Measurements from ENCODE around the gene SPOP.
A peak's percentile ranks its signal among the peaks of the same experiment; 100 is the strongest.

Gene SPOP

DNA sequence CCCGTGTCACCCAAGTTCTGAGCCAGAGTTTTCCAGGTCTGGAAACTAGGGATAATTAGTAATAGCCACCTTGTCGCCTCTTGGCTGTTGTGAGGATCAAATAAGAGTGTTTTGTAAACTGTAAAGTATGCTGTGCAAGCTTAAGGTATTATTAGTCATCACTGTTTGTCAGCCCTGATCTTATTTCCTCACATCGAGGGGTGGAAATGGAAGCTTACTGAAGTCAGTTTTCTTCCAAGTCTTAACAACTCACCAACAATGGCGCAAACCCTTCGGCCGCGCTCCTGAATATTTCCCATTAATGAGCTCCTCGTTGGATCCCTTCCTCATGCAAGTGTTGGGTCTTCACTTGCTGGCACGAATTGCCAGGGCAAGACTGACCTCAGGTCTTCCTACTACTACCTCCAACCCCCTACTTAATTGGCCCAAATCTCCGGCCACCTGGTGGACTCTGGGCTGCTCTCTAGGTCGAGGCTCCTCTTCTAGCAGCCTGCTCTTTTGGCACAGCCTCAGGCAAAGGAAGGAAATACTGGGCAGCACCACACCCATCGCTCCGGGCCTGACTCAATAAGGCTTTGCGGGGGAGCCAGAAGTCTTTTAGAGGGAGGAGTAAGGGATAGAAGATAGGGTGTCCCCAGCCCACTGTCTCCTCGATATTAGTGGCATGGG lies 30.8 kb upstream of the SPOP start:
- peaks cover 30% of the 10 kb centered on the region for H3K36me3 ChIP-seq (ENCODE audit: control insufficient read depth, low read depth, low read length)
- H3K9ac ChIP-seq (ENCODE audit: low read length): peak overlapping the region; percentile 96
- peaks cover 5% of the 10 kb centered on the region for H3K4me1 ChIP-seq (ENCODE audit: control insufficient read depth, low read depth, low read length)
- no peak overlapping the region for H3K27ac ChIP-seq (ENCODE audit: low read length)
- H3K27me3 ChIP-seq (ENCODE audit: control insufficient read depth, insufficient read depth, low read length): no peaks in the 10 kb centered on the region
- no peak overlapping the region for H3K4me3 ChIP-seq (ENCODE audit: low read length)
- no peaks in the 10 kb centered on the region for H3K9me3 ChIP-seq (ENCODE audit: control insufficient read depth, low read depth, low read length)

DNA sequence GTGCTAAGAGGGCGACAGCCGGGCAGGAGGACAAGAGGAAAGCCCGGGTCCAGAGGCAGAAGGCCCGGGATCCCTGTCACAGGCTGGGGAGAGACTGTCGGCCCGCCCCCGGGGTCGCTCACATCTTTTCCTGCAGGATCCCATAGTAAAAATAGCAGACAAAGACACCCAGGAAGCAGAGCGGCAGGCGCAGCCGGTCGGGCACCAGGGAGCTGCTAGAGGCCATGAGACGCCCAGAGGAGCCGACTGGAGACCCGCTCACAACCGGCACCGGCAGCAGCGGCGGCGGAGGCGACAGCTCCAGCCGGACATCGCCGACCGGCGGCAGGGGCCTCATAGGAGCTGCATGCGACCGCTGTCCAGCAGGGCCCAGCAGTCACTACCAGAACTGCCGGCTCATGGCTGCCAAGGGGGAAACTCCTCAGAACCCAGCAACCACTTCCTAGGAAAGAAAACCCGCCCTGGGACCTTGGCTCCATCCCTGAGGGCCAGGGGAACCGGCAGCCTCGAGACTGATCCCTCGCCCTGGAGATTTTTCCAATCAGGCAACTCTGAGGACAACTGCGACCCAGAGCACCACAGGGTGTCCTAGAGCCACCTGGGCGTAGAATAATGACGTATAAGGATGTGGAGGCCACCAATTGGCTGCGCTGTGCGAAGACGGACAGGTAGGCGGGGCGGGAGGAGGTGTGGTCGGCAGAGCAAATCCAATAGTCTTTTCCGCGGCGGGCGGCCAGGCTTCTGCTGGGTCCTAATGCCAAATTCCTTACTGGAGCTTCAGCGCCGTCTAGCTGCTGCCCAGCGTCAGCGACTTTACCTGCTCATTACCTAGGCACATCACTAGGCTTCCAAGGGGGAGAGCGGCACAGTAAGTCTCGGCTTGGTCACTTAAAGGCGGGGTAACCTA lies 30.0 kb upstream of the SPOP start, which contains the start of gene SLC35B1:
Gene SLC35B1, minus strand, starts transcription at position 357 of the 907 bp plus-strand sequence. Its CDS starts 131 bp downstream, at position 226.
- H3K4me1 ChIP-seq (ENCODE audit: control insufficient read depth, low read depth, low read length): peaks cover 5% of the 10 kb centered on the region
- peak within 1 kb of the TSS; percentile 99 for H3K27ac ChIP-seq (ENCODE audit: low read length)
- H3K36me3 ChIP-seq (ENCODE audit: control insufficient read depth, low read depth, low read length): peaks cover 38% of the 10 kb centered on the region
- H3K9me3 ChIP-seq (ENCODE audit: control insufficient read depth, low read depth, low read length): no peaks in the 10 kb centered on the region
- H3K27me3 ChIP-seq (ENCODE audit: control insufficient read depth, insufficient read depth, low read length): no peaks in the 10 kb centered on the region
- H3K4me3 ChIP-seq (ENCODE audit: low read length): peak within 1 kb of the TSS; percentile 91
- H3K9ac ChIP-seq (ENCODE audit: low read length): peak within 1 kb of the TSS; percentile 96

DNA sequence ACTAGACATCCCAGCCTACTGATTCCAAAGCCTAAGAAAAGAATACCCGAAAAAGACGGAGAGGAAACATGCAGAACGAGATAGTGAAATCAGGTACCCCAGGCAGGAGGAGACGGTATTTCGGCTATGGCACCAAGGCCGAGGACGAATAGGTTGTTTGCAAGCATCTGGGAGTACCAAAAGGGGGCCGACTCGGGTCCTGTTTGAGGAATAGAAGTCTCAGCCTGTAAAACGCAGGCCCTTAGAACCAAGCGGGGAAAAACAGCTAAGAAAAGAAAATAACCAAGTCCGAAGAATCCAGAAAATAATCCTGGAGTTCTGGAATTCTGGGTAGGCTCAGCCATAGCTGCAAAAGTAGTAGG lies 29.3 kb upstream of the SPOP start:
- Histone ChIP-seq H3K27me3 (ENCODE audit: control insufficient read depth, insufficient read depth, low read length) (no peaks in the 10 kb centered on the region), H3K9me3 (ENCODE audit: control insufficient read depth, low read depth, low read length) (no peaks in the 10 kb centered on the region), H3K9ac (ENCODE audit: low read length) (peak overlapping the region; percentile 96), H3K36me3 (ENCODE audit: control insufficient read depth, low read depth, low read length) (peaks cover 38% of the 10 kb centered on the region), H3K27ac (ENCODE audit: low read length) (peak overlapping the region; percentile 99), H3K4me1 (ENCODE audit: control insufficient read depth, low read depth, low read length) (peaks cover 5% of the 10 kb centered on the region), H3K4me3 (ENCODE audit: low read length) (peak overlapping the region; percentile 91)

DNA sequence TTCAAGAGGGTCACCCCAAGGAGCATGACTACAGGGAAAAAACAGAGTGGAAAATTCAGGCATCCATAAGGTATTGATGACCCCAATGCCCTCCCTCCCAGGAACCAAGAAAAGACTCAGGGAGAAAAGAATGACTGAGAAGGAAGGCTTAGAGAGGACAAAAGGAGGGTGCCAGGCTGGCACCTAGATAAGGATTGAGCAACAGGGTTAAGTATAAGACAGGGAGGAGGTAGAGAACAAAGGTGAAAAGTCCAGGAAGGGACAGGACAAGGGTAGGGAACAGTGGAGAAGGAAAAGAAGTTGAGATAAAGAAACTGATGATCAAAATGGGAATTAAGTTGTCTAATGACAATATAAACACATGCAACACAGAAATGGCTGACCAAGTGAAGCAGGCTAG lies 27.4 kb upstream of the SPOP start:
- Histone ChIP-seq H3K27ac (ENCODE audit: low read length) (no peak overlapping the region), H3K36me3 (ENCODE audit: control insufficient read depth, low read depth, low read length) (peaks cover 53% of the 10 kb centered on the region)

DNA sequence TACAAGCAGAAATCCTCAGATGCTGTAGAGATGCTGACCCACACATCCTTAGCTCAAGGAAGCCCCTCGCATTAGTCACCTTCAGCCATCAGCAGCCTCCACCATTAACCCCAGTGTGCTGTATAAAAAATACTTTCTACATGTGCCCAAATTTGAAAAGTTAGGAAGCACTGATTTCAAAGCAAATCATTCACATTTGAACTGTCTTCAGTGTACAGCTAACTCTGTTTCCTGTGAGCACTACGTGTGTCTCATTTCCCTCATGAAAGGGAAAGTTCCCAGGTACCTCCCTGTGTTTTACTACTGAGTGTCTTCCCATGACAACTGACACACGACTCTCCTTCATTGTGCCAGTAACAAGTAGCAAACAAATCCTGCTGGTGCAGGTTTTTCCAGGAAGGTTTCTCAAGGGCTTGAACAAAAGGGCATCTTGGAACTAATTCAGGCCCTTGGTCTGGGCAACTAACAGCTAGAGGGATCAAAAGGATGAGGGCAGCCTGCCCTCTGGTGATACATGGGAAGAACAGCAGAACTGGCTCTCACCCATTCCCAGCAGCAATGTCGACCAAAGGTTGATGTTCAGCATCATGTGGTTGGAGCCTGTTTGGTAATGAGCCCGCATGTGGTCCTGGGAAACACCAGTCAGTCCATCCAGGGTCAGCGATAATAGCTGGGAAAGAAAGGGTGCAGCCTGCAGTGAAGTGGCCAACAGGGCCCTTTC lies 25.8 kb upstream of the SPOP start:
- H3K4me3 ChIP-seq (ENCODE audit: low read length): no peak overlapping the region
- H3K27ac ChIP-seq (ENCODE audit: low read length): no peak overlapping the region
- H3K9me3 ChIP-seq (ENCODE audit: control insufficient read depth, low read depth, low read length): no peaks in the 10 kb centered on the region
- H3K4me1 ChIP-seq (ENCODE audit: control insufficient read depth, low read depth, low read length): peaks cover 5% of the 10 kb centered on the region
- no peak overlapping the region for H3K9ac ChIP-seq (ENCODE audit: low read length)
- no peaks in the 10 kb centered on the region for H3K27me3 ChIP-seq (ENCODE audit: control insufficient read depth, insufficient read depth, low read length)
- peaks cover 55% of the 10 kb centered on the region for H3K36me3 ChIP-seq (ENCODE audit: control insufficient read depth, low read depth, low read length)

More for the DNA sequence above, 27.4 kb upstream of the SPOP start:
- Histone ChIP-seq H3K9me3 (ENCODE audit: control insufficient read depth, low read depth, low read length) (no peaks in the 10 kb centered on the region), H3K27me3 (ENCODE audit: control insufficient read depth, insufficient read depth, low read length) (no peaks in the 10 kb centered on the region), H3K9ac (ENCODE audit: low read length) (no peak overlapping the region), H3K4me3 (ENCODE audit: low read length) (no peak overlapping the region), H3K4me1 (ENCODE audit: control insufficient read depth, low read depth, low read length) (peaks cover 5% of the 10 kb centered on the region)

DNA sequence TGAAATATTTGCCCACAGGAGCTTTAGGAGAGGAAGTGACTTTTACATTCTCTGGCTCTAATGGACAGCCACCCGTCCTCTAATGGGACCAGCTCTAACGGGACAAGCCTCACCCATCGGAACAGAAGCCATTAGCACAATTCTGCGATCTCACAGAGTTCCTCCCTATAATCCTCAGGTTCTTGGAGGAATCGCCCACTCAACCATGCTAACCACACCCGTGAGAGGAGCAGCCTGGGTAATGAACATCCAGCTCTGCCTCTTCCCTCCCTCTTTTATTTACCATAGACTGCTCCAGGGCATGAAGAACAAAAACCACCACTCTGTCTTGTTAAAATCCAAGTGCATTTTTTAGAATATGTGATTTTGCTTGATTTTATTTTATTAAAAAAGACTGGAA lies 23.1 kb upstream of the SPOP start:
- H3K36me3 ChIP-seq (ENCODE audit: control insufficient read depth, low read depth, low read length): peaks cover 55% of the 10 kb centered on the region
- no peak overlapping the region for H3K27ac ChIP-seq (ENCODE audit: low read length)
- no peaks in the 10 kb centered on the region for H3K4me1 ChIP-seq (ENCODE audit: control insufficient read depth, low read depth, low read length)
- no peak overlapping the region for H3K9ac ChIP-seq (ENCODE audit: low read length)
- no peaks in the 10 kb centered on the region for H3K9me3 ChIP-seq (ENCODE audit: control insufficient read depth, low read depth, low read length)
- H3K4me3 ChIP-seq (ENCODE audit: low read length): no peak overlapping the region
- H3K27me3 ChIP-seq (ENCODE audit: control insufficient read depth, insufficient read depth, low read length): no peaks in the 10 kb centered on the region

DNA sequence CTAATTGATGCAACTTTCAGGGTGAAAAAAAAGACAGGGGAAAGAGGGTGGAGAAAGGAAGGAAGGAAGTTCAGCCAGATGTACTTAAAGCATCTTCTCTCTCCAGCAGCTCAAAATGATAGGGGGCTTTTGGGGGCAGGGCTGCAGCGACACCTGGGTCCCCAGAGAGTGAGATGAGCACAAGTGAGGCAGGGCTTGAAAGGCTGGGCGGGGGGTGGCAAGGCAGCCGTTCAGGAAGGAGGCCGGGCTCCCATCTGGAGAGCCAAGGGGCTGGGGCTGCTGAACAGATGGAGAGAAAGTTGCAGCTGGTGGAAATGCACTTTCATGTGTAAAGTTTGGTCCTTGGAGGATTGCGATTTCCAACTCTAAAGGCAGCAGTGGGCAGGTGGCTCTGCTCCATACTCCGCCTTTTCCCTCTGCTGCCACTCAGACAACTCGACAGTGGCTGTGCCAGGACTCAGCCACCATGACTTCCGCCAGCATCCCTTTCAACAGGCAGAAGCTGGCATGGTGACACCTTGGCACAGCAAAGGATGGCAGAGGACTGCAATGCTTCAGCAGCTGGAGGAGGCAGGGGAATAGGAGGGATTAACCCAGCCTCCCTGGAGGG lies 22.2 kb upstream of the SPOP start:
- no peaks in the 10 kb centered on the region for H3K4me1 ChIP-seq (ENCODE audit: control insufficient read depth, low read depth, low read length)
- H3K4me3 ChIP-seq (ENCODE audit: low read length): no peak overlapping the region
- H3K36me3 ChIP-seq (ENCODE audit: control insufficient read depth, low read depth, low read length): peaks cover 46% of the 10 kb centered on the region
- no peak overlapping the region for H3K9ac ChIP-seq (ENCODE audit: low read length)
- peaks cover 2% of the 10 kb centered on the region for H3K27me3 ChIP-seq (ENCODE audit: control insufficient read depth, insufficient read depth, low read length)
- H3K9me3 ChIP-seq (ENCODE audit: control insufficient read depth, low read depth, low read length): no peaks in the 10 kb centered on the region
- no peak overlapping the region for H3K27ac ChIP-seq (ENCODE audit: low read length)

DNA sequence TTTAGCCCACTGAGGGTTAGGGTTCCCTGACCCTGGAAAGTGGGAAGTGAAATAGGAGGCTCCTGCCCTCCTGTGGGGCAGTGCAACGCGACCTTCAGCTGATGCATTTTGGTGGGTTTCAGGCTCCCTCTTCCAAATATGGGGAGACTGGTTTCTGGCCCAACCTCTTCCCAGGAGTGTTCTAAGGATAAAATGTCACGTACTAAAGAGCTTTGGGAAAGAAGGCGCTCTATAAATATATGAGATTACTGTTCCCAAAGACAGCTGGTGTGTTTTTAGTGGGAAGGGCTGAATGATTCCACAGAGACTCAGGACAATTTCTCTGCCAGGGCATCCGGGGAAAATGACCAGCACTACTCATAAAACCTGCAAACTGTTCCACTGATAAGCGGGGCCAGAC lies 20.1 kb upstream of the SPOP start:
- H3K36me3 ChIP-seq (ENCODE audit: control insufficient read depth, low read depth, low read length): peaks cover 27% of the 10 kb centered on the region
- no peak overlapping the region for H3K27ac ChIP-seq (ENCODE audit: low read length)
- no peaks in the 10 kb centered on the region for H3K9me3 ChIP-seq (ENCODE audit: control insufficient read depth, low read depth, low read length)
- no peaks in the 10 kb centered on the region for H3K4me1 ChIP-seq (ENCODE audit: control insufficient read depth, low read depth, low read length)
- H3K9ac ChIP-seq (ENCODE audit: low read length): no peak overlapping the region
- H3K4me3 ChIP-seq (ENCODE audit: low read length): no peak overlapping the region
- H3K27me3 ChIP-seq (ENCODE audit: control insufficient read depth, insufficient read depth, low read length): peaks cover 8% of the 10 kb centered on the region

DNA sequence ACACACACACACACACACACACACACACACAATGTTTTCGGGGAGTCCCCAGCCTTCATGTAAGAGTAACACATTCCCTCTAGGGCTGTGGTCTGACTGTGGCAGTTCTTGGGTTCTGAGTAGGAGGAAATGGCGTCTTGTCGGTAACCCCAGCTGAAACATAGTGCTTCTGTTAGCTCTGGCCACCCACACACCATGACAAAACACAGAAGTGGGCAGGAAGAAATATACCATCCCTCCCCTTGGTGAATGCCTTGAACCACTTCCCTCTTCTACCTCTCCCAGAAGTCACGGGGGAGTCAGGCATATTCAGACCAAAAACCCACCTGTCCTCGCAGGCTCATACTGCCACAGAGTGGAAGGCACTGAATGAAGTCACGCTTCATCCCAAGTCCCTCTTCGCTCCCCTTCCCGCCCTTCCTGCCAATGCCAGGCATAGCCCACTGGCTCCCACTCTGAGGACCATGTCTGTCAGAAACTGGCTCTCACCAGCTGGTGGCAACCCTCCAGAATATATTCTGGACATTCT lies 18.4 kb upstream of the SPOP start:
- Histone ChIP-seq H3K9me3 (ENCODE audit: control insufficient read depth, low read depth, low read length) (no peaks in the 10 kb centered on the region), H3K4me1 (ENCODE audit: control insufficient read depth, low read depth, low read length) (no peaks in the 10 kb centered on the region), H3K27me3 (ENCODE audit: control insufficient read depth, insufficient read depth, low read length) (peaks cover 8% of the 10 kb centered on the region), H3K36me3 (ENCODE audit: control insufficient read depth, low read depth, low read length) (peaks cover 12% of the 10 kb centered on the region), H3K9ac (ENCODE audit: low read length) (no peak overlapping the region), H3K27ac (ENCODE audit: low read length) (no peak overlapping the region), H3K4me3 (ENCODE audit: low read length) (no peak overlapping the region)

DNA sequence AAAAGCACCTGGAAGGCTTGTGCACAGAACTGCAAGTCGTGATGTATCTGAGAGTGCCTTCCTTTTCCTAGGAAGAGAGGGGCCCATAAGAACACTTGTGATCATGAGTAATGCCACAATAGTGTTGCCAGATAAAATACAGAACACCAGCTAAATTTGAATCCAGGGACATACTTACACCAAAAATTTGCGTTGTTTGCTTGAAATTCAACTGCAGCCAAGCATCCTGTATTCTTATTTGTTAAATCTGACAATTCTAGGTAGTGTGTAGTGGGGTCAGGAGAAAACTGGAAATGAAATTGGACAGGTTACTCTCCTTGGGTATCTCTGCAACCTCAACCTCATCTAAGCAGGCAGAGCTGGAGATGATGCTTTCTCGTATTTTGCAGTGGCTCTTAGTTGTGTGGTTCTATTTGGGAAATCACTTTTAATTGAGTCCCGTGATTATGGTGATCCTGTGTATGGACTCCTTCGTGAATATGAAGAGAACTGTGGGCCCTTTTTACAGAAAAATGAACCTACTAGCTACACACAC lies 17.9 kb upstream of the SPOP start:
- peaks cover 8% of the 10 kb centered on the region for H3K27me3 ChIP-seq (ENCODE audit: control insufficient read depth, insufficient read depth, low read length)
- peaks cover 6% of the 10 kb centered on the region for H3K36me3 ChIP-seq (ENCODE audit: control insufficient read depth, low read depth, low read length)
- H3K9me3 ChIP-seq (ENCODE audit: control insufficient read depth, low read depth, low read length): no peaks in the 10 kb centered on the region
- no peak overlapping the region for H3K27ac ChIP-seq (ENCODE audit: low read length)
- H3K9ac ChIP-seq (ENCODE audit: low read length): no peak overlapping the region
- H3K4me1 ChIP-seq (ENCODE audit: control insufficient read depth, low read depth, low read length): no peaks in the 10 kb centered on the region
- no peak overlapping the region for H3K4me3 ChIP-seq (ENCODE audit: low read length)

All from iPS-18a (cell line).